ENCODE results near the gene CNIH3. TPM values are rescaled to one million over a fixed set of nuclear protein-coding genes. Genes with fewer than 3 reads are reported as not detected.

CNIH3 gene
- total RNA-seq, 1 experiment from 2014 or later = 4.2 TPM

DNA sequence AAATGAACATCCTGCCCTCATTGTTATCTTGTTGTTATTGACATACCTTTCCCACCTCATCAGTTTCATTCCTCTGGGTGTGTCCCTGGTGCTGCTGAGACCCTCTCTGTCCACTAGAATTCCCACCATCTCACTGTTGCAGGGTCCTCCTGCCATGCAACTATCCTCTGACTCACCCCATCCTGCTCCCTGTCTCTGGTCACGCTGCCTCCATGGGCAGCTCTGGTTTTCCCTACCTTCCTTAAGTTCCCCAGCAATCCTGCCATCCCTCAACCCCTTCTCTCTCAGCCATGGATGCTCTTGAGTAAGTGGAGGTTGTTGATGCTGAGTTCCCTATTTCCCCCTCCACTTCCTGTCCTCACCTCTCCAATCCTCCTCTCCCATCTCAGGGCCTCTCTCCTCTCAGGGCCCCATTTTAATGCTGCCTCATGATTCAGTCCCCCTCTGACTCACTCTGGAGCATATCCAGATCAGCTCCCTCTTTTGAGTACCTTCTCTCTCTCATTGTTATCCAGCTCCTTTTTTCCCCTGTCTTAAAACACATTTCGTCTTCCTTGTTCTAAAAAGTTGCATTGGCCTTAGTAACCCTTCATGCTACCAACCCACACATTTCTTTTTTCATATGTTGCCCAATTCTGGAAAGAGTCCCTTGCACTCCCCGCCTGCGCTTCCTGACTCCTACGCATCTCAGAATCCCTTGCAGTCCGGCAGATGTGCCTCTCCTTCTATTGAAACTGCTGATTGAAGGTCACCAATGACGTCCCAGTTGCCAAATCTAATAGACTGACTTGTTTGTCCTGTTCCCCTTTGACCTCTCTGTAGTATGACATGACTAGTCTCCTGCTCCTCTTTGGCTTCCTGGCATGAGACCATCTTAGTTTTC, 92.0 kb downstream of the CNIH3 start:
- Histone ChIP-seq H3T11ph (ENCODE audit: low read length) (no peak overlapping the region), H3K18ac (ENCODE audit: insufficient read length, low read depth, low read length) (no peak overlapping the region), H2BK120ac (ENCODE audit: low read depth, low read length, poor library complexity, severe bottlenecking) (no peak overlapping the region), H2BK5ac (ENCODE audit: insufficient read length, low read length) (no peak overlapping the region), H2AK5ac (ENCODE audit: insufficient read length, low read length) (no peak overlapping the region), H4K8ac (replicated peaks; ENCODE audit: insufficient read length, low read depth, low read length) (no peak overlapping the region), H3K9me3 (ENCODE audit: control insufficient read depth, low read depth, low read length) (no peaks in the 10 kb centered on the region), H3K56ac (ENCODE audit: insufficient read length, low read depth, low read length) (no peak overlapping the region), H3K4me1 (ENCODE audit: insufficient read depth, low read length) (peaks cover 5% of the 10 kb centered on the region; the same call in 1 of the 2 replicates), H3K9ac (ENCODE audit: extremely low read depth, insufficient read length, low read length) (no peak overlapping the region), H3K23ac (ENCODE audit: insufficient read length, low read depth, low read length) (no peak overlapping the region), H3K4me2 (ENCODE audit: insufficient read depth, insufficient read length, low read length) (no peak overlapping the region), H2BK20ac (ENCODE audit: low read depth, low read length, poor library complexity, severe bottlenecking) (no peak overlapping the region), H4K5ac (ENCODE audit: insufficient read length, low read depth, low read length) (no peak overlapping the region), H3K23me2 (ENCODE audit: insufficient read length, low read depth, low read length, poor library complexity, severe bottlenecking) (no peaks in the 10 kb centered on the region), H3K14ac (ENCODE audit: insufficient read depth, low read length) (no peak overlapping the region), H4K91ac (ENCODE audit: insufficient read length, low read depth, low read length) (no peak overlapping the region), H3K27ac (ENCODE audit: insufficient read length, low read depth, low read length) (no peak overlapping the region), H3K79me1 (ENCODE audit: insufficient read depth, low read depth, low read length, poor library complexity, severe bottlenecking) (no peaks in the 10 kb centered on the region), H3K27me3 (ENCODE audit: insufficient read depth, low read length) (no peaks in the 10 kb centered on the region), H3K4ac (ENCODE audit: low read depth, low read length) (no peak overlapping the region), H2BK15ac (ENCODE audit: low read depth, low read length) (no peak overlapping the region), H3K79me2 (ENCODE audit: insufficient read depth, low read length) (no peaks in the 10 kb centered on the region), H4K20me1 (ENCODE audit: control insufficient read depth, insufficient read depth, insufficient read length) (no peaks in the 10 kb centered on the region), H2AFZ (ENCODE audit: low read length) (no peak overlapping the region), H2BK12ac (ENCODE audit: insufficient read length, low read depth, low read length) (no peak overlapping the region)
- Mint-ChIP-seq H3K27me3 (ENCODE audit: low read depth) (peaks cover 2% of the 10 kb centered on the region; the same call in 1 of the 2 replicates), H3K9me3 (no peaks in the 10 kb centered on the region), H3K27ac (no peak overlapping the region; a peak in 1 of 7 replicates), H3K4me3 (no peak overlapping the region), H3K4me1 (peaks cover 17 to 23% of the 10 kb centered on the region in 2 experiments), H3K36me3 (ENCODE audit: insufficient read depth in 1 of 3, low read depth in 3 of 3) (no peaks in the 10 kb centered on the region)
- TF ChIP-seq, protein P1, sequence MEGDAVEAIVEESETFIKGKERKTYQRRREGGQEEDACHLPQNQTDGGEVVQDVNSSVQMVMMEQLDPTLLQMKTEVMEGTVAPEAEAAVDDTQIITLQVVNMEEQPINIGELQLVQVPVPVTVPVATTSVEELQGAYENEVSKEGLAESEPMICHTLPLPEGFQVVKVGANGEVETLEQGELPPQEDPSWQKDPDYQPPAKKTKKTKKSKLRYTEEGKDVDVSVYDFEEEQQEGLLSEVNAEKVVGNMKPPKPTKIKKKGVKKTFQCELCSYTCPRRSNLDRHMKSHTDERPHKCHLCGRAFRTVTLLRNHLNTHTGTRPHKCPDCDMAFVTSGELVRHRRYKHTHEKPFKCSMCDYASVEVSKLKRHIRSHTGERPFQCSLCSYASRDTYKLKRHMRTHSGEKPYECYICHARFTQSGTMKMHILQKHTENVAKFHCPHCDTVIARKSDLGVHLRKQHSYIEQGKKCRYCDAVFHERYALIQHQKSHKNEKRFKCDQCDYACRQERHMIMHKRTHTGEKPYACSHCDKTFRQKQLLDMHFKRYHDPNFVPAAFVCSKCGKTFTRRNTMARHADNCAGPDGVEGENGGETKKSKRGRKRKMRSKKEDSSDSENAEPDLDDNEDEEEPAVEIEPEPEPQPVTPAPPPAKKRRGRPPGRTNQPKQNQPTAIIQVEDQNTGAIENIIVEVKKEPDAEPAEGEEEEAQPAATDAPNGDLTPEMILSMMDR (conservative IDR thresholded peaks at IDR 0.05) = no peak
- no peak for DNase-seq
- WGBS (ENCODE audit: extremely low coverage, insufficient read length, low lambda C conversion rate) = no CpG with 5 or more reads among the region's 7 CpGs
